ENCODE measurements around the gene KLF9. TPM values are rescaled to one million over a fixed set of nuclear protein-coding genes. Genes with fewer than 3 reads are reported as not detected.

KLF9 gene
- total and polyA plus RNA-seq, 9 of the 15 experiments (the other 6 are each of a cell fraction or from before 2014, with no cell fraction given) = 3.3 to 11.9 (median 6.9) TPM

DNA sequence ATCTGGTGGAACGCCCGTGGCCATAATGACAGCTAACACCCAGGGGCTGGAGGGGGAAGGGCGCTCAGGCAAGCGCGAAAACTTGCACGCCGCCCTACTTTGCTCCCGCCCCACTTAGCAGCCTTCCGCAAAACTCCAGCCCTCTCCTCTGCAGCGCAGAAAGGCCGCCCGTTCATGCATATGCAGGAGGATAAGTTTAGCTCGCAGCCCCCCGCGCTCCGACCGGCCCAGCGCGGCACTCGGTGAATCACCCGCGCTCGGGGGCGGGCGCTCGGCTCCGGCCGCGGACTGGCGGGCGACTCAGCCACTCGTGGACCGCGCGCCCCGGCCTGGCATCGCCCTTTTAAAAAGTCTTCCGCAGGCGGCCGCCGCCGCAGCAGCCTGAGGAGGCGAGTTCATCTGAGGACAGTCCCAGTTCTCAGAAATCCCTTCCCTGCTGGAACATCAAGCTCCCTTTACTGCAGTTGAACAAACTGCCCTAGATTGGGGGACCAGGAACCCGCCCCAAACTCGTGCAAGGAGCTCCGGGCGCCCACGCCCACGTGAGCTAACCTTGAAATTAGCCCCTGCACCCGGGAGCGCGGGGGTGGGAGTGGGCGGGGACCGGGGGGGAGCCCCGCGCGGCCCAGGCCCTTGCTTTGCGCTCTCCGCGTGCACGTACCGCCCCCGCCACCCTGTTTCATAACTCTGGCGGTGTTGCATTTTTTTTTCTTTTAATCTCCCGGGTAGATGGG is 4.5 kb upstream of the KLF9 start:
- Histone ChIP-seq H3K79me2 (ENCODE audit: control insufficient read depth, insufficient read depth, low read length) (no peaks in the 10 kb centered on the region), H3K4me2 (ENCODE audit: insufficient read depth, low read length) (peak overlapping the region; percentile 94), H3K4me1 (replicated peaks in 1 of 2; ENCODE audit: control insufficient read depth in 2 of 2, insufficient read depth in 2 of 2, low read length in 2 of 2) (peaks cover 24 to 34% of the 10 kb centered on the region in 2 experiments; a peak in 4 of 5 replicates), H3K9me1 (ENCODE audit: control insufficient read depth, insufficient read depth, low read length) (no peaks in the 10 kb centered on the region), H4K20me1 (replicated peaks; ENCODE audit: control insufficient read depth, insufficient read depth, low read length) (no peaks in the 10 kb centered on the region), H3K4me3 (peak overlapping the region; percentile 49), H3K36me3 (ENCODE audit: control insufficient read depth, insufficient read depth, low read length) (no peaks in the 10 kb centered on the region), H2AFZ (ENCODE audit: low read depth, low read length) (peak overlapping the region; percentile 87), H3K9ac (ENCODE audit: insufficient read depth in 1 of 2, low read depth in 2 of 2, low read length in 2 of 2) (peak overlapping the region; percentile 99), H3K27ac (ENCODE audit: extremely low read depth, low read depth, low read length) (peak overlapping the region; percentile 100), H3K9me3 (replicated peaks; ENCODE audit: control insufficient read depth, insufficient read depth, low read depth, low read length) (no peaks in the 10 kb centered on the region), H3K27me3 (ENCODE audit: control insufficient read depth in 2 of 2, insufficient read depth in 2 of 2, low read length in 2 of 2) (no peaks in the 10 kb centered on the region)
- in situ Hi-C loops (cut with MboI) = no loop called here
- FAIRE-seq (peak; percentile 92), ATAC-seq (peak; percentile 73), DNase-seq (ENCODE audit: extremely low read depth in 1 of 4, low spot score in 3 of 4) (peak; percentile 74 to 90 (median 80))
- ChIA-PET POLR2A (interaction anchor here (0.6 to 5.2 kb wide), 19 partner anchors 8 to 183 kb away, joined by 3 to 38 read pairs (median 3); no protein-coding TSS in a partner anchor), CTCF (ENCODE audit: low intra/inter-chr PET ratio) (interaction anchor here (0.7 kb wide), 1 partner anchor 65 kb away, joined by 4 read pairs; no protein-coding TSS in a partner anchor)
- WGBS (ENCODE audit: insufficient coverage, low coverage, missing lambda C conversion rate) = under 1% methylated on average over 38 of the region's 65 CpGs
- no TSS peak for BruUV-seq (replicated peaks)
- intact Hi-C loops (cut with micrococcal nuclease) = loop anchor here (1.0 to 5.0 kb wide), 3 partner anchors 65 to 183 kb away; partner anchors contain the start of gene SMC5
- TF ChIP-seq GATAD2A (IDR thresholded peaks at IDR 0.05) = peak; percentile 33; the same call in 1 of the 2 replicates
- TF ChIP-seq, protein P1, sequence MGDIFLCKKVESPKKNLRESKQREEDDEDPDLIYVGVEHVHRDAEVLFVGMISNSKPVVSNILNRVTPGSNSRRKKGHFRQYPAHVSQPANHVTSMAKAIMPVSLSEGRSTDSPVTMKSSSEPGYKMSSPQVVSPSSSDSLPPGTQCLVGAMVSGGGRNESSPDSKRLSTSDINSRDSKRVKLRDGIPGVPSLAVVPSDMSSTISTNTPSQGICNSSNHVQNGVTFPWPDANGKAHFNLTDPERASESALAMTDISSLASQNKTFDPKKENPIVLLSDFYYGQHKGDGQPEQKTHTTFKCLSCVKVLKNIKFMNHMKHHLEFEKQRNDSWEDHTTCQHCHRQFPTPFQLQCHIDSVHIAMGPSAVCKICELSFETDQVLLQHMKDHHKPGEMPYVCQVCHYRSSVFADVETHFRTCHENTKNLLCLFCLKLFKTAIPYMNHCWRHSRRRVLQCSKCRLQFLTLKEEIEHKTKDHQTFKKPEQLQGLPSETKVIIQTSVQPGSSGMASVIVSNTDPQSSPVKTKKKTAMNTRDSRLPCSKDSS (IDR thresholded peaks at IDR 0.05; ENCODE audit: low read depth, partially characterized antibody) = no peak
- TF ChIP-seq ZNF354B (CRISPR knock-in tag; IDR thresholded peaks at IDR 0.05) = no peak
- no peak for TF ChIP-seq PML (IDR thresholded peaks at IDR 0.05; ENCODE audit: low read length)
- TF ChIP-seq PCBP2 (IDR thresholded peaks at IDR 0.05; ENCODE audit: low read depth, low read length, poor library complexity, severe bottlenecking) = no peak
- no peak for TF ChIP-seq LARP7 (IDR thresholded peaks at IDR 0.05)
- no peak for TF ChIP-seq BMI1 (IDR thresholded peaks at IDR 0.05; ENCODE audit: low read length)
- TF ChIP-seq, protein P2, sequence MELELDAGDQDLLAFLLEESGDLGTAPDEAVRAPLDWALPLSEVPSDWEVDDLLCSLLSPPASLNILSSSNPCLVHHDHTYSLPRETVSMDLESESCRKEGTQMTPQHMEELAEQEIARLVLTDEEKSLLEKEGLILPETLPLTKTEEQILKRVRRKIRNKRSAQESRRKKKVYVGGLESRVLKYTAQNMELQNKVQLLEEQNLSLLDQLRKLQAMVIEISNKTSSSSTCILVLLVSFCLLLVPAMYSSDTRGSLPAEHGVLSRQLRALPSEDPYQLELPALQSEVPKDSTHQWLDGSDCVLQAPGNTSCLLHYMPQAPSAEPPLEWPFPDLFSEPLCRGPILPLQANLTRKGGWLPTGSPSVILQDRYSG (tag; conservative IDR thresholded peaks at IDR 0.05; ENCODE audit: low read depth) = no peak; the same call in 1 of the 2 replicates
- no peak for TF ChIP-seq PPARD (CRISPR knock-in tag; IDR thresholded peaks at IDR 0.05)
- no peak for TF ChIP-seq ZNF133 (CRISPR knock-in tag; IDR thresholded peaks at IDR 0.05)
- no peak for TF ChIP-seq ZNF140 (CRISPR knock-in tag; IDR thresholded peaks at IDR 0.05)
- no peak for TF ChIP-seq MCM2 (IDR thresholded peaks at IDR 0.05; ENCODE audit: low read depth)
- no peak for TF ChIP-seq ARID2 (IDR thresholded peaks at IDR 0.05)
- TF ChIP-seq, protein P3, sequence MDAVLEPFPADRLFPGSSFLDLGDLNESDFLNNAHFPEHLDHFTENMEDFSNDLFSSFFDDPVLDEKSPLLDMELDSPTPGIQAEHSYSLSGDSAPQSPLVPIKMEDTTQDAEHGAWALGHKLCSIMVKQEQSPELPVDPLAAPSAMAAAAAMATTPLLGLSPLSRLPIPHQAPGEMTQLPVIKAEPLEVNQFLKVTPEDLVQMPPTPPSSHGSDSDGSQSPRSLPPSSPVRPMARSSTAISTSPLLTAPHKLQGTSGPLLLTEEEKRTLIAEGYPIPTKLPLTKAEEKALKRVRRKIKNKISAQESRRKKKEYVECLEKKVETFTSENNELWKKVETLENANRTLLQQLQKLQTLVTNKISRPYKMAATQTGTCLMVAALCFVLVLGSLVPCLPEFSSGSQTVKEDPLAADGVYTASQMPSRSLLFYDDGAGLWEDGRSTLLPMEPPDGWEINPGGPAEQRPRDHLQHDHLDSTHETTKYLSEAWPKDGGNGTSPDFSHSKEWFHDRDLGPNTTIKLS (IDR thresholded peaks at IDR 0.05; ENCODE audit: borderline replicate concordance, low read depth) = peak; percentile 52; the same call in 1 of the 2 replicates
- TF ChIP-seq, protein P4, sequence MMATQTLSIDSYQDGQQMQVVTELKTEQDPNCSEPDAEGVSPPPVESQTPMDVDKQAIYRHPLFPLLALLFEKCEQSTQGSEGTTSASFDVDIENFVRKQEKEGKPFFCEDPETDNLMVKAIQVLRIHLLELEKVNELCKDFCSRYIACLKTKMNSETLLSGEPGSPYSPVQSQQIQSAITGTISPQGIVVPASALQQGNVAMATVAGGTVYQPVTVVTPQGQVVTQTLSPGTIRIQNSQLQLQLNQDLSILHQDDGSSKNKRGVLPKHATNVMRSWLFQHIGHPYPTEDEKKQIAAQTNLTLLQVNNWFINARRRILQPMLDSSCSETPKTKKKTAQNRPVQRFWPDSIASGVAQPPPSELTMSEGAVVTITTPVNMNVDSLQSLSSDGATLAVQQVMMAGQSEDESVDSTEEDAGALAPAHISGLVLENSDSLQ (IDR thresholded peaks at IDR 0.05) = peak; percentile 96
- TF ChIP-seq FIP1L1 (IDR thresholded peaks at IDR 0.05; ENCODE audit: low read depth, low read length, poor library complexity, severe bottlenecking) = peak; percentile 54
- TF ChIP-seq PCBP1 (IDR thresholded peaks at IDR 0.05; ENCODE audit: low read depth, low read length, poor library complexity, severe bottlenecking) = peak; percentile 19
- no peak for TF ChIP-seq PYGO2 (tag; IDR thresholded peaks at IDR 0.05)
